Pancreas (tissue), 10 donors: ENCODE results near the gene DAPK2. TPM values are rescaled to one million over a fixed set of nuclear protein-coding genes. Genes with fewer than 3 reads are reported as not detected.

Experiments used
- ATAC-seq, 4 donors: fragments of 200-7000 bp; cut with Tn5 transposase; one replicate each; pipeline versions ENCODE4 v1.8.0 to v1.9.1; 2020; ENCODE audit warnings: mild to moderate bottlenecking in 4 of 4, moderate library complexity in 4 of 4
- DNase-seq, 6 donors: peaks; one replicate each; pipeline ENCODE4 v3.0.0-alpha.2; 2020
- FAIRE-seq: peaks from 2 replicates; lab custom pipeline; 2012; peaks lifted over from hg19 to GRCh38; lab: Jason Lieb, UNC
- H3K27ac ChIP-seq, 4 donors: fragments of 200-600 bp; sonication (generic); 1 replicate in 3 of 4; 2 replicates in 1 of 4; pipeline versions ENCODE4 v1.5.0 to v1.8.0; 2020
- H3K27me3 ChIP-seq, 4 donors: fragments of 200-600 bp; one replicate each; pipeline ENCODE4 v1.8.0; 2021
- H3K36me3 ChIP-seq, 3 donors: fragments of 200-600 bp; sonication (generic) in 1 of 3; one replicate each; pipeline versions ENCODE4 v1.5.0 to v1.8.0; 2020 to 2021
- H3K4me1 ChIP-seq, 3 donors: fragments of 200-600 bp; one replicate each; pipeline ENCODE4 v1.8.0; 2021
- H3K4me3 ChIP-seq, 4 donors: fragments of 200-600 bp; sonication (generic) in 2 of 4; one replicate each; pipeline versions ENCODE4 v1.5.0 to v1.8.0; 2020 to 2021
- H3K9me3 ChIP-seq, 4 donors: fragments of 200-600 bp; one replicate each; pipeline ENCODE4 v1.8.0; 2021
- WGBS, 2 donors: extraction: QIAGEN DNeasy Blood & Tissue Kit; methylation state at CpG; one replicate each; pipeline ENCODE4 v1.1.7; 2013; 5-methylcytosine and 5-hydroxymethylcytosine counted together
- intact Hi-C, 3 donors: fragments of 100-400 bp; cut with DNase I; formaldehyde crosslinking; loops; one replicate each; pipeline versions ENCODE4 v1.11.1 to v1.14.2; 2022
- polyA plus RNA-seq, 2 donors: library from polyadenylated mRNA; stranded (reverse); fragments of 200-250 nt; gene quantifications; one replicate each; pipeline ENCODE4 v1.2.3, GENCODE V29; 2013
- total RNA-seq, 6 donors: library from RNA; stranded (reverse); fragmentation: NEBNext Ultra II Directional in 4 of 6; extraction: Animal tissue kit (Norgen Biotek cat#: 25700) in 4 of 6; gene quantifications; one replicate each; pipeline versions ENCODE4 v1.2.1 to v1.2.4, GENCODE V29; 2021 to 2023
- TF ChIP-seq, protein P1 (sequence below), 4 donors: fragments of 200-600 bp; sonication (generic) in 3 of 4; IDR thresholded peaks; one replicate each; pipeline versions ENCODE4 v1.5.0 to v1.8.0; 2021; ENCODE audit warnings: antibody characterized with exemption in 4 of 4
- donor health status: healthy with polysubstance abuse.
- donor health status: DM: no; HTN: no; CAD: no; lungs with moderate emphysema.
- donor health status: DM: no; HTN: no; CAD: no.
- donor health status: control.
- donor health status: control.
- donor health status: Bipolar disorder and iron deficiency.
- donor health status: DM: yes; HTN: yes; CAD: no.
- donor health status: DM: no; HTN: no; CAD: no.
- donor health status: DM: no; HTN: no; CAD: no.
- donor health status: DM: yes; HTN: yes; CAD: no.

DAPK2 gene
- total and polyA plus RNA-seq, 8 donors = 2.1 to 8.0 (median 5.4) TPM

DNA sequence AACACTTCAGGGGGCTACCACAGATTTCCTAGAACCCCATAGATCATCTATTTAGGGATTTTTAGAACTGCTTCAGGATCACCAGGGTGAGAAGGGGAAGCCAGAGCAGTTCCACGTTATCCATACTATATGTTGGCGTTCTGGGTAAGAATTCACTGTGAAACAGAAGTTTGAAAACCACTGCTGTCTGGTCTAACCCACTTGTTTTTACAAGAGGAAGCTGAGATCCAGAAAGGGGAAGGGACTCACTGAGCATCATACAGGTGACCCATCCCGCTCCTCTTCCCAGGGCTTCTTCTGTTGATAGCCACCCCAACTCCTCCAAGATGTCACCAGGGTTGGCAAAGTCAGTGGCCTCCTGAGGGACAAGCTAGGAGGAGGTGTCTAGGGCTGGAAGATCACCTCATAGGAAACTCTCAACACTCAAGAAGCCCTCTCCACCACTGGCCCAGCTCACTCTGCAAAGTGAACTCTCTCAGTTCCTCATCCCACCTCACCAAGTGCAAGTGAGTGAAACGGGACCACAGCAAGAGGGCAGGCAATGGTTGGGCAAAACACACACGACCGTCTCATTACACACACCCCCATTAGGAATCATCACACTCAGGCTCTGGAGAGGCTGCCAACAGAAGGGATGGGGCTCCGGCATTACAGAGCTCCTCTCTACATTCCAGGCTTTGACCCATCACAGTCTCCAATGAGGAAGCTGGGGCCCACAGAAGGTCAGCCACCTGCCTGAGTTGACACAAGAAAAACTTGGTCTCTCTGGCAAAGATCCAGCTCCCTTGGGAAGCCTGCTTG is 1.8 kb downstream of the DAPK2 start:
- DNase-seq (peak in 1 of 6 donors; percentile 24), ATAC-seq (no peak), FAIRE-seq (no peak)
- 89 to 90% methylated on average over 7 of the region's 7 CpGs for WGBS, 2 donors
- no peaks in the 10 kb centered on the region for H3K9me3 ChIP-seq
- TF ChIP-seq, protein P1, sequence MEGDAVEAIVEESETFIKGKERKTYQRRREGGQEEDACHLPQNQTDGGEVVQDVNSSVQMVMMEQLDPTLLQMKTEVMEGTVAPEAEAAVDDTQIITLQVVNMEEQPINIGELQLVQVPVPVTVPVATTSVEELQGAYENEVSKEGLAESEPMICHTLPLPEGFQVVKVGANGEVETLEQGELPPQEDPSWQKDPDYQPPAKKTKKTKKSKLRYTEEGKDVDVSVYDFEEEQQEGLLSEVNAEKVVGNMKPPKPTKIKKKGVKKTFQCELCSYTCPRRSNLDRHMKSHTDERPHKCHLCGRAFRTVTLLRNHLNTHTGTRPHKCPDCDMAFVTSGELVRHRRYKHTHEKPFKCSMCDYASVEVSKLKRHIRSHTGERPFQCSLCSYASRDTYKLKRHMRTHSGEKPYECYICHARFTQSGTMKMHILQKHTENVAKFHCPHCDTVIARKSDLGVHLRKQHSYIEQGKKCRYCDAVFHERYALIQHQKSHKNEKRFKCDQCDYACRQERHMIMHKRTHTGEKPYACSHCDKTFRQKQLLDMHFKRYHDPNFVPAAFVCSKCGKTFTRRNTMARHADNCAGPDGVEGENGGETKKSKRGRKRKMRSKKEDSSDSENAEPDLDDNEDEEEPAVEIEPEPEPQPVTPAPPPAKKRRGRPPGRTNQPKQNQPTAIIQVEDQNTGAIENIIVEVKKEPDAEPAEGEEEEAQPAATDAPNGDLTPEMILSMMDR (IDR thresholded peaks at IDR 0.05) = no peak
- H3K4me1 ChIP-seq = peaks cover 0 to 14% (median 4%) of the 10 kb centered on the region in 3 donors
- intact Hi-C loops = loop anchor here in 1 of 3 donors (10.0 kb wide), 1 partner anchor 100 kb away; no protein-coding TSS in a partner anchor
- H3K36me3 ChIP-seq = no peaks in the 10 kb centered on the region
- no peak overlapping the region for H3K4me3 ChIP-seq
- H3K27me3 ChIP-seq = no peaks in the 10 kb centered on the region
- H3K27ac ChIP-seq = no peak overlapping the region

DNA sequence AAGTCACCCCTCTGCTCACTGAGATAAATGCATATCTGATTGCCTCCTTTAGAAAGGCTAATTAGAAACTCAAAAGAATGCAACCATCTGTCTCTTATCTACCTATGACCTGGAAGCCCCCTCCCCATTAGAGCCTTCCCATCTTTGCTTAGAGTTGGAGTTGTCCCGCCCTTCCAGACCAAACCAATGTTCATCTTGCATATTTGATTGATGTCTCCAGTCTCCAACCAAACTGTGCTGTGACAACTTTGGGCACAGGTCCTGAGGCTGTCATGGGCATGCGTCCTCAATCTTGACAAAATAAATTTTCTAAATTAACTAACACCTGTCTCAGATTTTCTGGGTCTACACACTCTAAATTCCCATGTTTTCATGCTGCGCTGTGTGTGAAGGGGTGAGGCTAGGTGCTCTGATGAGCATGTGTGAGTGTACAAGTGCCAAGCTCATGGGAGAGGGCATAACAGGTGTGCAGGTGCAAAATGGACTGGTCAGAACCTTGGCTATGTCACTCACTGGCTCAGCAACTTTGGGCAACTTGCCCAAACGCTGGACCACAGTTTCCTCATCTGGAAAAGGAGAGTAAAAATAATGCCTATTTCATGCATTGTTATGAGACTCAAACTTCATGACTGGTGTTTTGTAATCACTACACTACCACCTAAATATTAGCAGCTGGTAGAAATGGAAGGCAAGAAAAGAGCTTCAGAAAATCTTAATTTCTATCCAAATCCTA is 7.2 kb downstream of the DAPK2 start:
- H3K9me3 ChIP-seq = no peaks in the 10 kb centered on the region
- no peak overlapping the region for H3K4me3 ChIP-seq
- no peaks in the 10 kb centered on the region for H3K4me1 ChIP-seq
- FAIRE-seq (no peak), ATAC-seq (no peak), DNase-seq (no peak)
- WGBS, 2 donors = 81 to 93% methylated on average over 4 of the region's 4 CpGs
- intact Hi-C loops = no loop called here
- H3K27me3 ChIP-seq = no peaks in the 10 kb centered on the region
- H3K36me3 ChIP-seq = no peaks in the 10 kb centered on the region
- no peak overlapping the region for H3K27ac ChIP-seq
- TF ChIP-seq, protein P1 (IDR thresholded peaks at IDR 0.05) = no peak

DNA sequence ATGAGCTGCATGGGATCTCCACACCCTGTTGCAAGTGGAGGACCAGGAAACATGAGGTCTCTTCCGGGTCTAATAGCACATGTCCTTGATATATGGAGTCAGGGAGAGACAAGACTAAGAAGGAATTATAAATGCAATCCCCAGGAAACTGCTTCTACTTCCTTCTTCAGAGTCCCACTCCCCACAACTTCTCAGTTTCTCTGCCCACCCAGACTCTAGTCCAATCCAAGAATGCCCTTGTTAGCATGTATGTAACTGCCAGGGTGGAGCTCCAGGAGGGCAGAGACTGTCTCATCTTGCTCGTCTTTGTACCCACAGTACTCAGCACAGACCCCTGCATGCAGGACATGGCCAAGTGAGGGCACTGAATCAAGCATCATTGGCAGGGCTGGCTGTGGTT is 8.3 kb downstream of the DAPK2 start:
- DNase-seq (no peak), ATAC-seq (no peak), FAIRE-seq (no peak)
- intact Hi-C loops = no loop called here
- Histone ChIP-seq H3K27me3 (no peaks in the 10 kb centered on the region), H3K4me1 (no peaks in the 10 kb centered on the region), H3K36me3 (no peaks in the 10 kb centered on the region), H3K27ac (no peak overlapping the region), H3K9me3 (no peaks in the 10 kb centered on the region), H3K4me3 (no peak overlapping the region)
- WGBS, 2 donors = 50 to 77% methylated on average over 2 of the region's 2 CpGs
- TF ChIP-seq, protein P1 (IDR thresholded peaks at IDR 0.05) = no peak

DNA sequence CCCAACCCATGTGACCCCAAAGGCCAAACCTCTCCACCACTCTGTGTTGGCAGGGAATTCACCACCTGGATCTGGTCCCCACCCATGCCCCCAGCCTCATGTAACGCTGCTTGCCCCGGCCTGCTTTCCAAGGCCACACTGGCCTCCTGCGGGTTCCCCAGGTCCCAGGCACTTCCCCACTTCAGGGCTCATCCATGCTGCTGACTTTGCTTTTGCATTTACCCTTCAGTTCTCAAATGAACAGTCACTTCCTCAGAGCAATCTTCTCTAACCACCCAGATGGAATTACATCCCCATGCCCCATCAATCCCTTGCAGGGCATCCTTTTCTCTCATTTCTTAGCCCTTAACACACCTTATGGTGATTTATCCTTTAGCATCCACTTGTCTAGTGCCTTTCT is 9.2 kb downstream of the DAPK2 start:
- Histone ChIP-seq H3K4me1 (no peaks in the 10 kb centered on the region), H3K27me3 (no peaks in the 10 kb centered on the region), H3K27ac (no peak overlapping the region), H3K9me3 (no peaks in the 10 kb centered on the region), H3K36me3 (no peaks in the 10 kb centered on the region), H3K4me3 (no peak overlapping the region)
- TF ChIP-seq, protein P1 (IDR thresholded peaks at IDR 0.05) = no peak
- WGBS, 2 donors = 90 to 97% methylated on average over 3 of the region's 3 CpGs
- no peak for DNase-seq
- intact Hi-C loops = no loop called here
- no peak for FAIRE-seq
- ATAC-seq = peak in 1 of 4 donors; percentile 43
